Measurements from ENCODE around the gene FSIP1. TPM values are rescaled to one million over a fixed set of nuclear protein-coding genes. Genes with fewer than 3 reads are reported as not detected.

Gene FSIP1
- total RNA-seq, 3 donors from 2014 or later = 4.1 to 12.1 (median 5.1) TPM

DNA sequence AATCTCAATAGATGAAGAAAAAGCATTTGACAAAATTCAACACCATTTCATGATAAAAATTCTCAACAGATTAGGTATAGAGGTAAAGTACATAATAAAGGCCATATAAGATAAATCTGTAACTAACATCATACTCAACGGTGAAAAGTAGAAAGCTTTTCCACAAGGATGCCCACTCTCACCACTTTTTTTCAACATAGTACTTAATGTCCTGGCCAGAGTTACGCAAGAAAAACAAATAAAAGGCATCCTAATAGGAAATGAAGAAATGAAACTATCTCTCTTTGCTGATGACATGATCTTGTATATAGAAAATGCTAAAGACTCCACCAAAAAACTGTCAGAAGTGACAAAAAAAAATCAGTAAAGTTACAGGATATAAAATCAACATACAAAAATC lies 168.8 kb downstream of the FSIP1 start:
- TF ChIP-seq, protein P1, sequence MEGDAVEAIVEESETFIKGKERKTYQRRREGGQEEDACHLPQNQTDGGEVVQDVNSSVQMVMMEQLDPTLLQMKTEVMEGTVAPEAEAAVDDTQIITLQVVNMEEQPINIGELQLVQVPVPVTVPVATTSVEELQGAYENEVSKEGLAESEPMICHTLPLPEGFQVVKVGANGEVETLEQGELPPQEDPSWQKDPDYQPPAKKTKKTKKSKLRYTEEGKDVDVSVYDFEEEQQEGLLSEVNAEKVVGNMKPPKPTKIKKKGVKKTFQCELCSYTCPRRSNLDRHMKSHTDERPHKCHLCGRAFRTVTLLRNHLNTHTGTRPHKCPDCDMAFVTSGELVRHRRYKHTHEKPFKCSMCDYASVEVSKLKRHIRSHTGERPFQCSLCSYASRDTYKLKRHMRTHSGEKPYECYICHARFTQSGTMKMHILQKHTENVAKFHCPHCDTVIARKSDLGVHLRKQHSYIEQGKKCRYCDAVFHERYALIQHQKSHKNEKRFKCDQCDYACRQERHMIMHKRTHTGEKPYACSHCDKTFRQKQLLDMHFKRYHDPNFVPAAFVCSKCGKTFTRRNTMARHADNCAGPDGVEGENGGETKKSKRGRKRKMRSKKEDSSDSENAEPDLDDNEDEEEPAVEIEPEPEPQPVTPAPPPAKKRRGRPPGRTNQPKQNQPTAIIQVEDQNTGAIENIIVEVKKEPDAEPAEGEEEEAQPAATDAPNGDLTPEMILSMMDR (IDR thresholded peaks at IDR 0.05) = no peak
- ATAC-seq (no peak), DNase-seq (no peak)
- Histone ChIP-seq H3K9me3 (peaks cover 26% of the 10 kb centered on the region), H3K4me1 (ENCODE audit: low read depth) (no peaks in the 10 kb centered on the region), H3K36me3 (ENCODE audit: low read depth) (no peaks in the 10 kb centered on the region), H3K4me3 (no peak overlapping the region)
- intact Hi-C loops (cut with DNase I, micrococcal nuclease) = no loop called here

DNA sequence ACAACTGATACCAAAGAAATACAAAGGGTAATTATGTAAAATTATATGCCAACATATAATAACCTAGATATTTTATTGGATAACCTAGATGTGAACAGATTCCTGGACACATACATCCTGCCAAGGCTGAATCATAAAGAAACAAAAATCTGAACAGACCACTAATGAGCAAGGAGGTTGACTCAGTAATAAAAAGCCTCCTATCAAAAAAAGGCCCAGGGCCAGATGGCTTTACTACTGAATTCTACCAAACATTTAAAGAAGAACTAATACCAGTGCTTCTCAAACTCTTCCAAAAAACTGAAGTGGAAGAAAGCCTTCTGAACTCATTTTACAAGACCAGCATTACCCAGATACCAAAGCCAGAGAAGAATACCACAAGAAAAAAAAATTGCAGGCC lies 169.4 kb downstream of the FSIP1 start:
- H3K4me1 ChIP-seq (ENCODE audit: low read depth) = no peaks in the 10 kb centered on the region
- intact Hi-C loops (cut with DNase I, micrococcal nuclease) = no loop called here
- peaks cover 26% of the 10 kb centered on the region for H3K9me3 ChIP-seq
- H3K36me3 ChIP-seq (ENCODE audit: low read depth) = no peaks in the 10 kb centered on the region
- TF ChIP-seq, protein P1 (IDR thresholded peaks at IDR 0.05) = no peak
- no peak for ATAC-seq
- no peak overlapping the region for H3K4me3 ChIP-seq
- DNase-seq = no peak

DNA sequence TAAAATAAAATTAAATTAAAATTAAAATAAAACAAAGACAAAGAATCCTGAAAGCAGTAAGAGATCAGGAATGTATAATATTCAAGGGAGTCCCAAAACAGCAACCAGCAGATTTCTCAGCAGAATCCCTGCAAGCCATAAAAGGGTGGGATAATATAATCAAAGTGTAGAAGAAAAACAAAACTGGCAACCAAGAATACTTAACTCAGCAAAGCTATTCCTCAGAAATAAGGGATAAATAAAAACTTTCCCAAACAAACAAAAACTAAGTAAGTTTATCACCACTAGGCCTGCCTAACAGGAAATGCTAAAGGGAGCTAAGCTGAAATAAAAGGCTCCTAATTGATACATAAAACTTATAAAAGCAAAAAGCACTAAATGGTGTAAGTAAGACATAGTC lies 172.0 kb downstream of the FSIP1 start:
- intact Hi-C loops (cut with DNase I, micrococcal nuclease) = no loop called here
- Histone ChIP-seq H3K36me3 (ENCODE audit: low read depth) (no peaks in the 10 kb centered on the region), H3K4me1 (ENCODE audit: low read depth) (no peaks in the 10 kb centered on the region), H3K9me3 (peaks cover 26% of the 10 kb centered on the region), H3K4me3 (no peak overlapping the region)
- TF ChIP-seq, protein P1 (IDR thresholded peaks at IDR 0.05) = no peak
- no peak for DNase-seq
- ATAC-seq = no peak

DNA sequence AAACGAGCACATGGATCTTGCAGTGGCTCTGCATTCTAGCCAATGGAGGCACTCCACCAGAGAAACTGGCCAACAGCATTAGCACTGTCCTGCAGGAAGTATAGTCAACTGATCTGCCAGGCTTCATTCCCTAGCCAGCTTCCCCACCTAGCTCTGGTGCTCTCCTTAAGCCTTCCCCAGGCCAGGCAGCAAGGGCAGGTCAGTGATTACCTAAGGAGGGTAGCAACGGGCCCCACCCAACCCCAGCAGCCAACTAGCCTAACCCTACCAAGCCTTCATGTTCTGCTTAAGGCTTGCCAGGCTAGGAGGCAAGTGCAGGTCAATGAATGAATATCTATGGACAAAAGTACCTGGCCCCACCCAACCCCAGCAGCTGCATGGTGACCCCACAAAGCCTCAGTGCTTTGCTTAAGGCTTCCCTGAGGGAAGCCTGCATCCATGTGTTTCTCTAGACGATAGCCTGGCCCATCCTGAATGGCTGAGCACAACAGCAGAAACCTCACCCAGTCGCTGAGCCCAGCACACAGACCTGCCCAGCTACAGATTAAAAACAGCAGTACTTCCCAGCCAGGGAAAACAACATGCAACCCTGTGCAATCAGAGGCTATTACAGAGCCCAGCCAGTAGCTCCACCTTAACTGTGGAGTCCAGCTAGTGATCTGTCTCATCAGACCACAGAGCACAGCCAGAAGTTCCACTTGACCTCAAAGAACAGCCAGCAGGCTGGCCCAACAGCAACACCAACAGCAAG lies 173.3 kb downstream of the FSIP1 start:
- TF ChIP-seq, protein P1 (IDR thresholded peaks at IDR 0.05) = no peak
- intact Hi-C loops (cut with DNase I, micrococcal nuclease) = no loop called here
- Histone ChIP-seq H3K36me3 (ENCODE audit: low read depth) (no peaks in the 10 kb centered on the region), H3K4me1 (ENCODE audit: low read depth) (no peaks in the 10 kb centered on the region), H3K4me3 (no peak overlapping the region), H3K9me3 (peaks cover 26% of the 10 kb centered on the region)
- ATAC-seq = peak; percentile 94
- peak; percentile 74 to 76 (median 76) for DNase-seq

DNA sequence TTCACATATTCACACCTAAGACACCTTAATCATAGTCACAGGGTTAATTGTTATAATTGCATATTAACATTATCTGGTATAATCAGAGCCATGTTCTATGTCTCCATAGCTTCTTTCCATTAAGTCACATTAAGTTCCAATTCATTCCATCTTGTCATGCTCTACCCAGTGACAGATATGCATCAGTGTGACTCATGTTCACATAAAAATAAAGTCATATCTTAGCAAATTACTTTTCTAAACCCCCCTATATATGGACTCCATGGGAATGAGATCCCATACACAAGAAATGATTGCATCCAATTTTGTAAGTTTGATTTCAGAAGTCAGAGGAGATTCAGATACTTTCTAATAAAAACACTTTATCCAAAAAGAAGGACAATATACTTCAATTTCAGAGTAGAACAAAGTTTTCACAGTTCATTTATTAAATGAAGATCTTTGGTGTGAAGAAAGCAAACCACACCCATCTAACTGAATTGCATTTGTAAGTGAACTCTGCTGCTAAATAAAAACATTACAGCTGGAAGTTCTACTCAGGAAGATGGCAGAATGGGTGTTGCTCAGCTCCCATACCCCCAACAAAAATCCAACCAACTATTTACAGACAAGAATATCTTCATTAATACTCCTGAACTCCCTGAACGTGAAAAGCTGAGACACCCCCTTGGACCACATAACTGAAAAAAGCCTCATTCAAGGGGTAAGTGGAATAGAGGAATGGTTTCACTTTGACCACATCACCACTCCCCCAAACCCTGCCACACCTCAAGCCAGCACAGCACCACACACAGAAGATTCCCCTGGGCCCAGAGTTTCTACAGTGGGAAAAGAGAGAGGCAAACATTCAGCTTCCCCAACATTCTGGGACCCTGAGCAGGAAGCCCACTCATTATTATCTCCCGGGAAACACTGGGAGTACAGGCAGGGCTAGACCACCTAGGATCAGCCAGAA lies 174.2 kb downstream of the FSIP1 start:
- H3K36me3 ChIP-seq (ENCODE audit: low read depth) = no peaks in the 10 kb centered on the region
- H3K9me3 ChIP-seq = peaks cover 26% of the 10 kb centered on the region
- TF ChIP-seq, protein P1 (IDR thresholded peaks at IDR 0.05) = no peak
- ATAC-seq = peak; percentile 51
- no peaks in the 10 kb centered on the region for H3K4me1 ChIP-seq (ENCODE audit: low read depth)
- intact Hi-C loops (cut with DNase I, micrococcal nuclease) = no loop called here
- no peak for DNase-seq
- H3K4me3 ChIP-seq = no peak overlapping the region

Measured in mucosa of descending colon (tissue), 3 donors.